GM23338 (cell line): ENCODE results near the gene MYORG. TPM values are rescaled to one million over a fixed set of nuclear protein-coding genes. Genes with fewer than 3 reads are reported as not detected.
A peak's percentile ranks its signal among the peaks of the same experiment; 100 is the strongest.

Experiments
- ATAC-seq: fragments of 200-7000 bp; cut with Tn5 transposase; 3 replicates; pipeline ENCODE4 v1.9.1; 2020
- DNase-seq: peaks from one replicate; pipeline ENCODE4 v3.0.0-alpha.2; 2015; ENCODE audit warnings: low spot score
- H2AFZ ChIP-seq: fragments of 200-600 bp; sonication (generic); 2 replicates; pipeline ENCODE4 v1.8.0; 2016; ENCODE audit warnings: antibody characterized with exemption, mild to moderate bottlenecking, moderate library complexity
- H3F3A ChIP-seq: fragments of 200-600 bp; sonication (generic); replicated peaks from 2 replicates; pipeline ENCODE4 v1.8.0; 2017; ENCODE audit warnings: antibody characterized with exemption, mixed run types, low read depth
- H3K27ac ChIP-seq: fragments of 200-600 bp; sonication (generic); 2 replicates; pipeline ENCODE4 v1.6.1; 2016; ENCODE audit warnings: low read depth
- H3K27me3 ChIP-seq: fragments of 200-600 bp; sonication (generic); 2 replicates; pipeline ENCODE4 v1.8.0; 2016; ENCODE audit warnings: mild to moderate bottlenecking, mixed run types, moderate library complexity; ENCODE audit not compliant: insufficient read depth
- H3K36me3 ChIP-seq: fragments of 200-600 bp; sonication (generic); 2 replicates; pipeline ENCODE4 v1.8.0; 2016; ENCODE audit warnings: mild to moderate bottlenecking; ENCODE audit not compliant: insufficient read depth
- H3K4me1 ChIP-seq: fragments of 200-600 bp; sonication (generic); 2 replicates; pipeline ENCODE4 v1.8.0; 2016; ENCODE audit warnings: mild to moderate bottlenecking, moderate library complexity; ENCODE audit not compliant: insufficient read depth
- H3K4me2 ChIP-seq: fragments of 200-600 bp; sonication (generic); 2 replicates; pipeline ENCODE4 v1.7.1; 2017; ENCODE audit warnings: mixed run types
- H3K4me3 ChIP-seq: fragments of 200-600 bp; sonication (generic); 2 replicates; pipeline ENCODE4 v1.6.1; 2016; ENCODE audit warnings: mixed run types
- H3K79me2 ChIP-seq: fragments of 200-600 bp; sonication (generic); replicated peaks from 2 replicates; pipeline ENCODE4 v1.8.0; 2017; ENCODE audit warnings: mild to moderate bottlenecking; ENCODE audit not compliant: insufficient read depth
- H3K9me2 ChIP-seq: fragments of 200-600 bp; sonication (generic); 2 replicates; pipeline ENCODE4 v1.8.0; 2017; ENCODE audit not compliant: insufficient read depth
- H4K20me1 ChIP-seq: fragments of 200-600 bp; sonication (generic); replicated peaks from 2 replicates; pipeline ENCODE4 v1.8.0; 2017; ENCODE audit warnings: mild to moderate bottlenecking; ENCODE audit not compliant: insufficient read depth
- H3K27ac Mint-ChIP-seq: 2 replicates; pipeline ENCODE4 v1.8.0; 2020; ENCODE audit warnings: inconsistent platforms, mild to moderate bottlenecking, moderate library complexity, mixed read lengths
- H3K27me3 Mint-ChIP-seq: 3 replicates; pipeline ENCODE4 v1.8.0; 2022; ENCODE audit warnings: low read depth, mild to moderate bottlenecking, moderate library complexity, mixed read lengths, inconsistent platforms; ENCODE audit not compliant: insufficient read depth, poor library complexity
- H3K36me3 Mint-ChIP-seq: 3 replicates; pipeline ENCODE4 v1.8.0; 2021; ENCODE audit warnings: low read depth, mild to moderate bottlenecking, inconsistent platforms, moderate library complexity, mixed read lengths
- H3K4me1 Mint-ChIP-seq: 3 replicates; pipeline ENCODE4 v1.8.0; 2020; ENCODE audit warnings: mild to moderate bottlenecking, inconsistent platforms, mixed read lengths
- H3K4me3 Mint-ChIP-seq: 3 replicates; pipeline ENCODE4 v1.8.0; 2021; ENCODE audit warnings: moderate library complexity, mild to moderate bottlenecking, inconsistent platforms, mixed read lengths
- H3K9me3 Mint-ChIP-seq: 3 replicates; pipeline ENCODE4 v1.8.0; 2020; ENCODE audit warnings: moderate library complexity, mild to moderate bottlenecking, inconsistent platforms, mixed read lengths
- CREB1 ChIP-seq: fragments of 250-450 bp; sonication (Bioruptor Pico); IDR thresholded peaks from 2 replicates; pipeline ENCODE4 v1.5.0; 2020; ENCODE audit warnings: low read depth, mild to moderate bottlenecking, moderate library complexity
- EZH2 ChIP-seq: fragments of 200-600 bp; sonication (generic); IDR thresholded peaks from one replicate; pipeline ENCODE4 v1.8.0; 2017; ENCODE audit warnings: antibody characterized with exemption, mild to moderate bottlenecking, low read depth; ENCODE audit not compliant: unreplicated experiment
- EZH2phosphoT487 ChIP-seq: fragments of 200-600 bp; sonication (generic); IDR thresholded peaks from one replicate; pipeline ENCODE4 v1.8.1; 2018; ENCODE audit warnings: antibody characterized with exemption; ENCODE audit not compliant: unreplicated experiment
- JUNB ChIP-seq: IDR thresholded peaks from one replicate; pipeline ENCODE4 v1.6.1; 2016; ENCODE audit warnings: antibody characterized with exemption; ENCODE audit not compliant: unreplicated experiment
- NANOG ChIP-seq: IDR thresholded peaks from 2 replicates; pipeline ENCODE4 v1.6.1; 2016; ENCODE audit warnings: antibody characterized with exemption, borderline replicate concordance
- POLR2AphosphoS5 ChIP-seq: IDR thresholded peaks from 2 replicates; pipeline ENCODE4 v1.6.1; 2016; ENCODE audit warnings: antibody characterized with exemption, low read depth
- STAT1 ChIP-seq: IDR thresholded peaks from one replicate; pipeline ENCODE4 v1.6.1; 2016; ENCODE audit warnings: antibody characterized with exemption; ENCODE audit not compliant: unreplicated experiment
- ZNF114 ChIP-seq: fragments of 250-450 bp; sonication (Bioruptor Pico); IDR thresholded peaks from 2 replicates; pipeline ENCODE4 v1.5.0; 2020; ENCODE audit warnings: mild to moderate bottlenecking, moderate library complexity
- ZNF331 ChIP-seq: fragments of 250-450 bp; sonication (Bioruptor Pico); IDR thresholded peaks from 2 replicates; pipeline ENCODE4 v1.5.0; 2020; ENCODE audit warnings: low read depth, mild to moderate bottlenecking, moderate library complexity
- polyA plus RNA-seq: library from polyadenylated mRNA; unstranded; fragments of >200 nt; fragmentation: Nextera tagmentation; extraction: Ambion mirVana; gene quantifications from 2 replicates; pipeline ENCODE4 v1.2.1, GENCODE V29; 2016
- total RNA-seq: library from RNA; depleted of rRNA; stranded (reverse); fragments of >200 nt; shearing (Covaris generic); gene quantifications from 2 replicates; pipeline ENCODE4 v1.2.3, GENCODE V29; 2014
- TF ChIP-seq, protein P1 (sequence below), 2 experiments: fragments of 200-600 bp in 1 of 2; sonication (generic) in 1 of 2; conservative IDR thresholded peaks; 2 replicates each; pipeline versions ENCODE4 v1.5.1 to v1.6.1; 2016 to 2017; ENCODE audit warnings: antibody characterized with exemption in 2 of 2, low read depth in 2 of 2, mild to moderate bottlenecking in 2 of 2, moderate library complexity in 1 of 2
- TF ChIP-seq, protein P2 (sequence below): IDR thresholded peaks from 2 replicates; pipeline ENCODE4 v1.6.1; 2016; ENCODE audit warnings: antibody characterized with exemption
- TF ChIP-seq, protein P3 (sequence below): fragments of 250-450 bp; sonication (Bioruptor Pico); IDR thresholded peaks from 2 replicates; pipeline ENCODE4 v1.5.0; 2020; ENCODE audit warnings: mild to moderate bottlenecking, moderate library complexity
- TF ChIP-seq, protein P4 (sequence below): IDR thresholded peaks from one replicate; pipeline ENCODE4 v1.6.1; 2018; ENCODE audit warnings: antibody characterized with exemption; ENCODE audit not compliant: unreplicated experiment

MYORG gene
- total and polyA plus RNA-seq, 2 experiments from 2014 or later: 1.5 to 7.3 TPM

DNA sequence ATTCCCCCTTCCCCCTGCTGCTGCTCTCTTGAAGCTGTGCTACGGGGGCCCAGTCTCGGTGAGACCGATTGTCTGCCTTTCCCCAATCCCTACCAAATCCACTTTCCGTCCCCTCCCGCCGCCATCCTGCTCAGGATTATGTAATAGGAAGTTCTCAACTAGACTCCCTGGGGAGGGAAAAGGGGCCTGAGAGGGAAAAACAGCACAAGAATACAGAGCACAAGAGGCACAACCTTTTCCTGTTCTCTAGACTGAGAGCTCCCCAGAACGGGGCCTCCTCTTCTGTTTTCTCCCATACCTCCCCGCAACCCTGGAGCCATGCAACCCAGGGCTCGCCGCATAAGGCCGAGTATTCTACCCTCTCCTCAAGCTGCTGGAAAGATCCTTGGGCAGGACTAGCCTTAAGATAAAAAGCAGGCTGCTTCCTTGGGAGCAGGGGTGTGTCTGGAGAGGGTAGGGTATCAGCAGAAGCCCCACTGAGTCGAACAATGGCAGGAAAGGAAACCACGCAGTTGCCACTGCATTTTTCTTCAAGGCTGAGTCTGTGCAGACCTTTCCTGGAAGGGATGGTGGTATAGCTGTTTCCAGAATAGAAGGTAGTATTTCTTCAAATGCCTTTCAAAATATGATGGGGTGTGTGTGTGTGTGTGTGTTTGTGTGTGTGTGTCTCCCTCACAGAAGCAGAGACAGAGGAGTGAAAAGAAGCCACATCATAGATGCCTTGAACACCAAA lies 12.9 kb downstream of the MYORG start:
- Mint-ChIP-seq H3K27ac (peak overlapping the region; percentile 63), H3K4me3 (peak overlapping the region; percentile 30), H3K36me3 (peaks cover 22% of the 10 kb centered on the region), H3K9me3 (peaks cover 22% of the 10 kb centered on the region), H3K4me1 (peaks cover 24% of the 10 kb centered on the region), H3K27me3 (peaks cover 4% of the 10 kb centered on the region)
- Histone ChIP-seq H3K36me3 (no peaks in the 10 kb centered on the region), H3K4me1 (peaks cover 26% of the 10 kb centered on the region), H3K4me2 (peak overlapping the region; percentile 58), H3K27me3 (no peaks in the 10 kb centered on the region), H3K27ac (peak overlapping the region; percentile 26; the same call in 1 of the 2 replicates), H3K79me2 (no peaks in the 10 kb centered on the region), H3K9me2 (0 out of 2 replicates have a peak, but pooled peaks cover 3% of the 10 kb centered on the region), H3F3A (no peaks in the 10 kb centered on the region), H2AFZ (peak overlapping the region; percentile 70), H4K20me1 (no peaks in the 10 kb centered on the region), H3K4me3 (peak overlapping the region; percentile 17; the same call in 1 of the 2 replicates)
- ATAC-seq (peak; percentile 91), DNase-seq (peak; percentile 63)
- no peak for TF ChIP-seq STAT1
- TF ChIP-seq, protein P1, sequence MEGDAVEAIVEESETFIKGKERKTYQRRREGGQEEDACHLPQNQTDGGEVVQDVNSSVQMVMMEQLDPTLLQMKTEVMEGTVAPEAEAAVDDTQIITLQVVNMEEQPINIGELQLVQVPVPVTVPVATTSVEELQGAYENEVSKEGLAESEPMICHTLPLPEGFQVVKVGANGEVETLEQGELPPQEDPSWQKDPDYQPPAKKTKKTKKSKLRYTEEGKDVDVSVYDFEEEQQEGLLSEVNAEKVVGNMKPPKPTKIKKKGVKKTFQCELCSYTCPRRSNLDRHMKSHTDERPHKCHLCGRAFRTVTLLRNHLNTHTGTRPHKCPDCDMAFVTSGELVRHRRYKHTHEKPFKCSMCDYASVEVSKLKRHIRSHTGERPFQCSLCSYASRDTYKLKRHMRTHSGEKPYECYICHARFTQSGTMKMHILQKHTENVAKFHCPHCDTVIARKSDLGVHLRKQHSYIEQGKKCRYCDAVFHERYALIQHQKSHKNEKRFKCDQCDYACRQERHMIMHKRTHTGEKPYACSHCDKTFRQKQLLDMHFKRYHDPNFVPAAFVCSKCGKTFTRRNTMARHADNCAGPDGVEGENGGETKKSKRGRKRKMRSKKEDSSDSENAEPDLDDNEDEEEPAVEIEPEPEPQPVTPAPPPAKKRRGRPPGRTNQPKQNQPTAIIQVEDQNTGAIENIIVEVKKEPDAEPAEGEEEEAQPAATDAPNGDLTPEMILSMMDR (conservative IDR thresholded peaks at IDR 0.05; ENCODE audit: low read depth in 2 of 2): no peak
- TF ChIP-seq, protein P2, sequence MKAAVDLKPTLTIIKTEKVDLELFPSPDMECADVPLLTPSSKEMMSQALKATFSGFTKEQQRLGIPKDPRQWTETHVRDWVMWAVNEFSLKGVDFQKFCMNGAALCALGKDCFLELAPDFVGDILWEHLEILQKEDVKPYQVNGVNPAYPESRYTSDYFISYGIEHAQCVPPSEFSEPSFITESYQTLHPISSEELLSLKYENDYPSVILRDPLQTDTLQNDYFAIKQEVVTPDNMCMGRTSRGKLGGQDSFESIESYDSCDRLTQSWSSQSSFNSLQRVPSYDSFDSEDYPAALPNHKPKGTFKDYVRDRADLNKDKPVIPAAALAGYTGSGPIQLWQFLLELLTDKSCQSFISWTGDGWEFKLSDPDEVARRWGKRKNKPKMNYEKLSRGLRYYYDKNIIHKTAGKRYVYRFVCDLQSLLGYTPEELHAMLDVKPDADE: no peak
- TF ChIP-seq, protein P3, sequence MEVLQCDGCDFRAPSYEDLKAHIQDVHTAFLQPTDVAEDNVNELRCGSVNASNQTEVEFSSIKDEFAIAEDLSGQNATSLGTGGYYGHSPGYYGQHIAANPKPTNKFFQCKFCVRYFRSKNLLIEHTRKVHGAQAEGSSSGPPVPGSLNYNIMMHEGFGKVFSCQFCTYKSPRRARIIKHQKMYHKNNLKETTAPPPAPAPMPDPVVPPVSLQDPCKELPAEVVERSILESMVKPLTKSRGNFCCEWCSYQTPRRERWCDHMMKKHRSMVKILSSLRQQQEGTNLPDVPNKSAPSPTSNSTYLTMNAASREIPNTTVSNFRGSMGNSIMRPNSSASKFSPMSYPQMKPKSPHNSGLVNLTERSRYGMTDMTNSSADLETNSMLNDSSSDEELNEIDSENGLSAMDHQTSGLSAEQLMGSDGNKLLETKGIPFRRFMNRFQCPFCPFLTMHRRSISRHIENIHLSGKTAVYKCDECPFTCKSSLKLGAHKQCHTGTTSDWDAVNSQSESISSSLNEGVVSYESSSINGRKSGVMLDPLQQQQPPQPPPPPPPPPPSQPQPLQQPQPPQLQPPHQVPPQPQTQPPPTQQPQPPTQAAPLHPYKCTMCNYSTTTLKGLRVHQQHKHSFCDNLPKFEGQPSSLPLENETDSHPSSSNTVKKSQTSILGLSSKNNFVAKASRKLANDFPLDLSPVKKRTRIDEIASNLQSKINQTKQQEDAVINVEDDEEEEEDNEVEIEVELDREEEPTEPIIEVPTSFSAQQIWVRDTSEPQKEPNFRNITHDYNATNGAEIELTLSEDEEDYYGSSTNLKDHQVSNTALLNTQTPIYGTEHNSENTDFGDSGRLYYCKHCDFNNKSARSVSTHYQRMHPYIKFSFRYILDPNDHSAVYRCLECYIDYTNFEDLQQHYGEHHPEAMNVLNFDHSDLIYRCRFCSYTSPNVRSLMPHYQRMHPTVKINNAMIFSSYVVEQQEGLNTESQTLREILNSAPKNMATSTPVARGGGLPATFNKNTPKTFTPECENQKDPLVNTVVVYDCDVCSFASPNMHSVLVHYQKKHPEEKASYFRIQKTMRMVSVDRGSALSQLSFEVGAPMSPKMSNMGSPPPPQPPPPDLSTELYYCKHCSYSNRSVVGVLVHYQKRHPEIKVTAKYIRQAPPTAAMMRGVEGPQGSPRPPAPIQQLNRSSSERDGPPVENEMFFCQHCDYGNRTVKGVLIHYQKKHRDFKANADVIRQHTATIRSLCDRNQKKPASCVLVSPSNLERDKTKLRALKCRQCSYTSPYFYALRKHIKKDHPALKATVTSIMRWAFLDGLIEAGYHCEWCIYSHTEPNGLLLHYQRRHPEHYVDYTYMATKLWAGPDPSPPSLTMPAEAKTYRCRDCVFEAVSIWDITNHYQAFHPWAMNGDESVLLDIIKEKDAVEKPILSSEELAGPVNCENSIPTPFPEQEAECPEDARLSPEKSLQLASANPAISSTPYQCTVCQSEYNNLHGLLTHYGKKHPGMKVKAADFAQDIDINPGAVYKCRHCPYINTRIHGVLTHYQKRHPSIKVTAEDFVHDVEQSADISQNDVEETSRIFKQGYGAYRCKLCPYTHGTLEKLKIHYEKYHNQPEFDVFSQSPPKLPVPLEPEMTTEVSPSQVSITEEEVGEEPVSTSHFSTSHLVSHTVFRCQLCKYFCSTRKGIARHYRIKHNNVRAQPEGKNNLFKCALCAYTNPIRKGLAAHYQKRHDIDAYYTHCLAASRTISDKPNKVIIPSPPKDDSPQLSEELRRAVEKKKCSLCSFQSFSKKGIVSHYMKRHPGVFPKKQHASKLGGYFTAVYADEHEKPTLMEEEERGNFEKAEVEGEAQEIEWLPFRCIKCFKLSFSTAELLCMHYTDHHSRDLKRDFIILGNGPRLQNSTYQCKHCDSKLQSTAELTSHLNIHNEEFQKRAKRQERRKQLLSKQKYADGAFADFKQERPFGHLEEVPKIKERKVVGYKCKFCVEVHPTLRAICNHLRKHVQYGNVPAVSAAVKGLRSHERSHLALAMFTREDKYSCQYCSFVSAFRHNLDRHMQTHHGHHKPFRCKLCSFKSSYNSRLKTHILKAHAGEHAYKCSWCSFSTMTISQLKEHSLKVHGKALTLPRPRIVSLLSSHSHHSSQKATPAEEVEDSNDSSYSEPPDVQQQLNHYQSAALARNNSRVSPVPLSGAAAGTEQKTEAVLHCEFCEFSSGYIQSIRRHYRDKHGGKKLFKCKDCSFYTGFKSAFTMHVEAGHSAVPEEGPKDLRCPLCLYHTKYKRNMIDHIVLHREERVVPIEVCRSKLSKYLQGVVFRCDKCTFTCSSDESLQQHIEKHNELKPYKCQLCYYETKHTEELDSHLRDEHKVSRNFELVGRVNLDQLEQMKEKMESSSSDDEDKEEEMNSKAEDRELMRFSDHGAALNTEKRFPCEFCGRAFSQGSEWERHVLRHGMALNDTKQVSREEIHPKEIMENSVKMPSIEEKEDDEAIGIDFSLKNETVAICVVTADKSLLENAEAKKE (CRISPR knock-in tag): no peak
- no peak for TF ChIP-seq EZH2phosphoT487
- no peak for TF ChIP-seq EZH2
- no peak for TF ChIP-seq ZNF331
- no peak for TF ChIP-seq CREB1 (CRISPR knock-in tag)
- TF ChIP-seq JUNB: no peak
- TF ChIP-seq NANOG: no peak
- TF ChIP-seq, protein P4, sequence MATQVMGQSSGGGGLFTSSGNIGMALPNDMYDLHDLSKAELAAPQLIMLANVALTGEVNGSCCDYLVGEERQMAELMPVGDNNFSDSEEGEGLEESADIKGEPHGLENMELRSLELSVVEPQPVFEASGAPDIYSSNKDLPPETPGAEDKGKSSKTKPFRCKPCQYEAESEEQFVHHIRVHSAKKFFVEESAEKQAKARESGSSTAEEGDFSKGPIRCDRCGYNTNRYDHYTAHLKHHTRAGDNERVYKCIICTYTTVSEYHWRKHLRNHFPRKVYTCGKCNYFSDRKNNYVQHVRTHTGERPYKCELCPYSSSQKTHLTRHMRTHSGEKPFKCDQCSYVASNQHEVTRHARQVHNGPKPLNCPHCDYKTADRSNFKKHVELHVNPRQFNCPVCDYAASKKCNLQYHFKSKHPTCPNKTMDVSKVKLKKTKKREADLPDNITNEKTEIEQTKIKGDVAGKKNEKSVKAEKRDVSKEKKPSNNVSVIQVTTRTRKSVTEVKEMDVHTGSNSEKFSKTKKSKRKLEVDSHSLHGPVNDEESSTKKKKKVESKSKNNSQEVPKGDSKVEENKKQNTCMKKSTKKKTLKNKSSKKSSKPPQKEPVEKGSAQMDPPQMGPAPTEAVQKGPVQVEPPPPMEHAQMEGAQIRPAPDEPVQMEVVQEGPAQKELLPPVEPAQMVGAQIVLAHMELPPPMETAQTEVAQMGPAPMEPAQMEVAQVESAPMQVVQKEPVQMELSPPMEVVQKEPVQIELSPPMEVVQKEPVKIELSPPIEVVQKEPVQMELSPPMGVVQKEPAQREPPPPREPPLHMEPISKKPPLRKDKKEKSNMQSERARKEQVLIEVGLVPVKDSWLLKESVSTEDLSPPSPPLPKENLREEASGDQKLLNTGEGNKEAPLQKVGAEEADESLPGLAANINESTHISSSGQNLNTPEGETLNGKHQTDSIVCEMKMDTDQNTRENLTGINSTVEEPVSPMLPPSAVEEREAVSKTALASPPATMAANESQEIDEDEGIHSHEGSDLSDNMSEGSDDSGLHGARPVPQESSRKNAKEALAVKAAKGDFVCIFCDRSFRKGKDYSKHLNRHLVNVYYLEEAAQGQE: no peak
- no peak for TF ChIP-seq POLR2AphosphoS5
- TF ChIP-seq ZNF114: no peak
